A673 (cell line): Measurements from ENCODE around the gene AFF2. TPM values are rescaled to one million over a fixed set of nuclear protein-coding genes. Genes with fewer than 3 reads are reported as not detected.

Experiments used
- BruUV-seq: library from RNA; stranded (reverse); fragments of 400-500 nt; replicated peaks from 2 replicates; lab custom pipeline; 2021; lab: Mats Ljungman, UMichigan
- CTCF ChIA-PET: fragments of 300-600 bp; sonication (Branson Sonifier 250); formaldehyde crosslinking; loops from one replicate; lab custom pipeline; 2022; ENCODE audit warnings: antibody characterized with exemption; lab: Charles Lee
- POLR2A ChIA-PET: fragments of 300-600 bp; sonication (Branson Sonifier 250); formaldehyde crosslinking; loops from one replicate; lab custom pipeline; 2022; ENCODE audit warnings: antibody characterized with exemption; ENCODE audit not compliant: low non-redundant PET; lab: Charles Lee
- DNase-seq: peaks from one replicate; pipeline ENCODE4 v3.0.0-alpha.2; 2015; ENCODE audit warnings: low spot score
- H3K27ac ChIP-seq: fragments of 200-600 bp; sonication (generic); 2 replicates; pipeline ENCODE4 v1.5.1; 2016; ENCODE audit warnings: mixed run types, low read depth, mild to moderate bottlenecking, mixed read lengths, antibody characterized with exemption, low read length; ENCODE audit not compliant: poor library complexity, severe bottlenecking
- H3K27me3 ChIP-seq: fragments of 200-600 bp; sonication (generic); replicated peaks from 2 replicates; pipeline ENCODE4 v1.6.1; 2017; ENCODE audit warnings: mixed run types, low read depth, mild to moderate bottlenecking, mixed read lengths, antibody characterized with exemption, low read length; ENCODE audit not compliant: insufficient read depth, poor library complexity
- H3K36me3 ChIP-seq: fragments of 200-600 bp; sonication (generic); 2 replicates; pipeline ENCODE4 v1.6.1; 2016; ENCODE audit warnings: mixed run types, mild to moderate bottlenecking, mixed read lengths, antibody characterized with exemption, low read length; ENCODE audit not compliant: insufficient read depth, poor library complexity, severe bottlenecking
- H3K4me1 ChIP-seq: fragments of 200-600 bp; sonication (generic); 2 replicates; pipeline ENCODE4 v1.6.1; 2017; ENCODE audit warnings: mixed run types, mild to moderate bottlenecking, mixed read lengths, antibody characterized with exemption, low read length; ENCODE audit not compliant: insufficient read depth, poor library complexity, severe bottlenecking
- H3K4me3 ChIP-seq: fragments of 200-600 bp; sonication (generic); 2 replicates; pipeline ENCODE4 v1.5.1; 2016; ENCODE audit warnings: low read depth, mixed run types, mild to moderate bottlenecking, mixed read lengths, low read length; ENCODE audit not compliant: poor library complexity, severe bottlenecking
- H3K9me3 ChIP-seq: fragments of 200-600 bp; sonication (generic); 2 replicates; pipeline ENCODE4 v1.6.1; 2016; ENCODE audit warnings: mixed run types, low read depth, mild to moderate bottlenecking, mixed read lengths, antibody characterized with exemption, low read length; ENCODE audit not compliant: poor library complexity, severe bottlenecking
- EZH2 ChIP-seq: fragments of 200-600 bp; sonication (generic); IDR thresholded peaks from 2 replicates; pipeline ENCODE4 v1.6.1; 2017; ENCODE audit warnings: borderline replicate concordance, low read depth, mild to moderate bottlenecking, mixed read lengths, antibody characterized with exemption, low read length; ENCODE audit not compliant: poor library complexity, severe bottlenecking
- intact Hi-C: fragments of 100-400 bp; cut with micrococcal nuclease; formaldehyde crosslinking; loops from one replicate; pipeline ENCODE4 v1.10.0; 2022; ENCODE audit not compliant: unreplicated experiment
- total RNA-seq: library from RNA; stranded (reverse); gene quantifications from 2 replicates; pipeline ENCODE4 v1.2.3, GENCODE V29; 2021
- TF ChIP-seq, protein P1 (sequence below): fragments of 300-800, 200-600 bp; sonication (generic); conservative IDR thresholded peaks from 2 replicates; pipeline ENCODE4 v1.5.1; 2017; ENCODE audit warnings: low read depth, mild to moderate bottlenecking, antibody characterized with exemption, low read length, moderate library complexity, mixed read lengths

Gene AFF2
- total RNA-seq, 1 experiment from 2014 or later, result not detected

DNA sequence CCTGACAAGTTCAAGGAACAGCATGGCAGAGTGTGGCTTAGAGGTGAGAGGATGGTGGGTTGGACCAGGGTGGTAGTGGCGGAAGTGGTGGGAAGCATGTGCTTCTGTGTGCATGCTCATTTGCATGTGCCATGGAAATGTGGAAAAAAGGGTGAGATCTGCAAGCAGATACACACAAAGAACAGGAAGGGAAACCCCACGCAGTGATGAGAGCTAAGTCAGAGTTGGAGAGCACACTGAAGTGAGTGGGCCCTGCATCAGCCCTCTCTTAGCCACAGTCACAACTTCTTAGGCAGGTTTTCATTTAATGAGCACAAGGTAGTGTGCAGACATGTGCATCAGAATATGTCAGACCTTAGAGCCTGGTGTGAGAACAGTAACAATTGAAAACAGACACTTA, 483.8 kb downstream of the AFF2 start:
- intact Hi-C loops, result no loop called here
- no TSS peak for BruUV-seq
- DNase-seq, result no peak
- no peak overlapping the region for H3K27ac ChIP-seq
- H3K27me3 ChIP-seq, result no peaks in the 10 kb centered on the region
- H3K4me3 ChIP-seq, result no peak overlapping the region
- H3K4me1 ChIP-seq, result no peaks in the 10 kb centered on the region
- TF ChIP-seq EZH2, result no peak
- TF ChIP-seq, protein P1, sequence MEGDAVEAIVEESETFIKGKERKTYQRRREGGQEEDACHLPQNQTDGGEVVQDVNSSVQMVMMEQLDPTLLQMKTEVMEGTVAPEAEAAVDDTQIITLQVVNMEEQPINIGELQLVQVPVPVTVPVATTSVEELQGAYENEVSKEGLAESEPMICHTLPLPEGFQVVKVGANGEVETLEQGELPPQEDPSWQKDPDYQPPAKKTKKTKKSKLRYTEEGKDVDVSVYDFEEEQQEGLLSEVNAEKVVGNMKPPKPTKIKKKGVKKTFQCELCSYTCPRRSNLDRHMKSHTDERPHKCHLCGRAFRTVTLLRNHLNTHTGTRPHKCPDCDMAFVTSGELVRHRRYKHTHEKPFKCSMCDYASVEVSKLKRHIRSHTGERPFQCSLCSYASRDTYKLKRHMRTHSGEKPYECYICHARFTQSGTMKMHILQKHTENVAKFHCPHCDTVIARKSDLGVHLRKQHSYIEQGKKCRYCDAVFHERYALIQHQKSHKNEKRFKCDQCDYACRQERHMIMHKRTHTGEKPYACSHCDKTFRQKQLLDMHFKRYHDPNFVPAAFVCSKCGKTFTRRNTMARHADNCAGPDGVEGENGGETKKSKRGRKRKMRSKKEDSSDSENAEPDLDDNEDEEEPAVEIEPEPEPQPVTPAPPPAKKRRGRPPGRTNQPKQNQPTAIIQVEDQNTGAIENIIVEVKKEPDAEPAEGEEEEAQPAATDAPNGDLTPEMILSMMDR, result no peak
- H3K9me3 ChIP-seq, result no peaks in the 10 kb centered on the region
- ChIA-PET POLR2A (no interaction called here), CTCF (interaction anchor here (0.6 kb wide), 1 partner anchor 122 kb away, joined by 3 read pairs; no protein-coding TSS in a partner anchor)
- no peaks in the 10 kb centered on the region for H3K36me3 ChIP-seq

DNA sequence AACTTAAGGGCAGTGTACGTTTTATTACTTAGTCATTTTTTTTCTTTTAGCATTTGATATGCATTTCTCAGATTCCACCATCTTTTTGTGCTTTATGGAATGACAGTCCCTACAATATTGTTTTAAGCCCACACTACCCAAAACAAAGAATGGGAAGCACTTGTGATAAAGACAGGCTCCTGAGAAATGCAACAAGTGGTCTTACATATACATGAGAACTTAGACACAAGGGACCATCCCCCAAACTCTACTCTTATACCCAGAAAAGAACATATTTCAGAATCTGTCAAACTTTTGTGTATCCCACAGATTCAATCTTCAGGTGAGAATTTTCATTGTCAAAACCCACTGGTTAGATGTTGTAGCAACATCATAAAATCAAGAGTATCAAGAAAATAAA, 491.1 kb downstream of the AFF2 start:
- POLR2A ChIA-PET, result no interaction called here
- CTCF ChIA-PET, result no interaction called here
- BruUV-seq, result no TSS peak
- no peaks in the 10 kb centered on the region for H3K4me1 ChIP-seq
- H3K27ac ChIP-seq, result no peak overlapping the region
- H3K4me3 ChIP-seq, result no peak overlapping the region
- TF ChIP-seq EZH2, result no peak
- TF ChIP-seq, protein P1, result no peak
- no peaks in the 10 kb centered on the region for H3K36me3 ChIP-seq
- H3K9me3 ChIP-seq, result no peaks in the 10 kb centered on the region
- H3K27me3 ChIP-seq, result no peaks in the 10 kb centered on the region
- no peak for DNase-seq
- intact Hi-C loops, result no loop called here

DNA sequence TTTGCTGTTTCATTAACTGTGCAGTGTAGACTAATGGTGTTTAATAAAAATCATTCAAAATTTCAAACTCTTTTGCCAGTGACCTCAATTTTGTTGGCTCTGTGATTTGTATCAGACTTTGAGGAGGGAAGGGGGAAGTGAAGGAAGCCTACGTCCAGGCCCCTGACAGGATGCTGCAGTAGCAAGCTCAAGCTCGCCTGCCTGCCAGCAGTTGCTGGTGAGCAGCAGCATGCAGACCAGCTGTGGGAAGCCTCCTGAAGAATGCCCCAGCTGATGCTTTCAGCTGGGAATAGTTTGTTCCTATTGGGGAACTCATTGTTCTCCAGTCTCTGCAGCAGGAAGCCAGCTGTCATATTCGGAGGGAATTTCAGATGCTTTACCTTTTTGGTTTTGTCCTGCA, 495.2 kb downstream of the AFF2 start:
- BruUV-seq, result no TSS peak
- no peaks in the 10 kb centered on the region for H3K27me3 ChIP-seq
- no peaks in the 10 kb centered on the region for H3K9me3 ChIP-seq
- H3K4me3 ChIP-seq, result no peak overlapping the region
- no peak overlapping the region for H3K27ac ChIP-seq
- no peak for DNase-seq
- H3K36me3 ChIP-seq, result no peaks in the 10 kb centered on the region
- H3K4me1 ChIP-seq, result no peaks in the 10 kb centered on the region
- POLR2A ChIA-PET, result no interaction called here
- intact Hi-C loops, result no loop called here
- TF ChIP-seq, protein P1, result no peak
- no peak for TF ChIP-seq EZH2
- CTCF ChIA-PET, result no interaction called here
